CD4-positive, alpha-beta T cell treated with Interleukin-15 for 1 hour (primary cell): Measurements from ENCODE around the gene CRTC1.
"Not testable (repeated sequence)": the region's sequence is repeated elsewhere in the genome, so short reads cannot be mapped to it uniquely, and the experiment has no call there.

ENCODE experiments used
- DNase-seq: peaks from one replicate; pipeline ENCODE4 v3.0.0-alpha.2; 2020

The CRTC1 gene

GRCh38 chr19:18704054-18704453 is 20.6 kb downstream of the CRTC1 start:
- DNase-seq: no peak

- no peak for DNase-seq
These were observed 21.5 kb downstream of the CRTC1 start for GRCh38 chr19:18704971-18705370.

- no peak for DNase-seq
These were observed 25.2 kb downstream of the CRTC1 start for GRCh38 chr19:18708452-18709231.

- DNase-seq: no peak
These were observed 26.1 kb downstream of the CRTC1 start for GRCh38 chr19:18709546-18709945.

GRCh38 chr19:18710186-18710585 is 26.7 kb downstream of the CRTC1 start:
- DNase-seq: no peak

- no peak for DNase-seq
These were observed 27.7 kb downstream of the CRTC1 start for GRCh38 chr19:18710996-18711751.

GRCh38 chr19:18711893-18712292 is 28.4 kb downstream of the CRTC1 start:
- no peak for DNase-seq

- no peak for DNase-seq
These were observed 29.5 kb downstream of the CRTC1 start for GRCh38 chr19:18712981-18713380.

GRCh38 chr19:18713550-18714117 is 30.2 kb downstream of the CRTC1 start:
- DNase-seq: no peak

GRCh38 chr19:18715416-18715815 is 31.9 kb downstream of the CRTC1 start:
- no peak for DNase-seq

- no peak for DNase-seq
These were observed 33.4 kb downstream of the CRTC1 start for GRCh38 chr19:18716857-18717256.

- no peak for DNase-seq
These were observed 34.1 kb downstream of the CRTC1 start for GRCh38 chr19:18717601-18718000.

GRCh38 chr19:18718015-18718526 is 34.6 kb downstream of the CRTC1 start:
- DNase-seq: no peak

- DNase-seq: no peak
These were observed 35.5 kb downstream of the CRTC1 start for GRCh38 chr19:18718846-18719458.

- DNase-seq: no peak
These were observed 36.1 kb downstream of the CRTC1 start for GRCh38 chr19:18719541-18719940.

GRCh38 chr19:18723871-18724377 is 40.4 kb downstream of the CRTC1 start:
- DNase-seq: no peak

GRCh38 chr19:18725841-18726770 is 42.6 kb downstream of the CRTC1 start:
- no peak for DNase-seq

- no peak for DNase-seq
These were observed 43.4 kb downstream of the CRTC1 start for GRCh38 chr19:18726846-18727245.

- not testable (repeated sequence) for DNase-seq
These were observed 44.1 kb downstream of the CRTC1 start for GRCh38 chr19:18727602-18728001.

- DNase-seq: no peak
These were observed 46.6 kb downstream of the CRTC1 start for GRCh38 chr19:18729933-18730530.

- DNase-seq: no peak
These were observed 47.5 kb downstream of the CRTC1 start for GRCh38 chr19:18730885-18731513.
